ENCODE data around the gene SSTR4.

SSTR4 gene

GRCh38 chr20:23007886-23008655 lies 27.0 kb upstream of the SSTR4 start:
- no peak for TF ChIP-seq CTCF (IDR thresholded peaks at IDR 0.05; ENCODE audit: low read depth, low read length)
- H3K4me3 ChIP-seq (ENCODE audit: low read depth, low read length), result no peak overlapping the region

GRCh38 chr20:23008667-23009066 lies 26.4 kb upstream of the SSTR4 start:
- no peak for TF ChIP-seq CTCF (IDR thresholded peaks at IDR 0.05; ENCODE audit: low read depth, low read length)
- H3K4me3 ChIP-seq (ENCODE audit: low read depth, low read length), result no peak overlapping the region

GRCh38 chr20:23009636-23010035 lies 25.5 kb upstream of the SSTR4 start:
- TF ChIP-seq CTCF (IDR thresholded peaks at IDR 0.05; ENCODE audit: low read depth, low read length), result no peak

GRCh38 chr20:23010096-23010495 lies 25.0 kb upstream of the SSTR4 start:
- TF ChIP-seq CTCF (IDR thresholded peaks at IDR 0.05; ENCODE audit: low read depth, low read length), result no peak
- no peak overlapping the region for H3K4me3 ChIP-seq (ENCODE audit: low read depth, low read length)

More at GRCh38 chr20:23009636-23010035, 25.5 kb upstream of the SSTR4 start:
- H3K4me3 ChIP-seq (ENCODE audit: low read depth, low read length), result no peak overlapping the region

- no peak for TF ChIP-seq CTCF (IDR thresholded peaks at IDR 0.05; ENCODE audit: low read depth, low read length)
- H3K4me3 ChIP-seq (ENCODE audit: low read depth, low read length), result no peak overlapping the region
Measured at GRCh38 chr20:23011008-23011721, 23.9 kb upstream of the SSTR4 start.

GRCh38 chr20:23013429-23013828 lies 21.7 kb upstream of the SSTR4 start:
- no peak overlapping the region for H3K4me3 ChIP-seq (ENCODE audit: low read depth, low read length)
- TF ChIP-seq CTCF (IDR thresholded peaks at IDR 0.05; ENCODE audit: low read depth, low read length), result no peak

GRCh38 chr20:23017516-23017915 lies 17.6 kb upstream of the SSTR4 start:
- TF ChIP-seq CTCF (IDR thresholded peaks at IDR 0.05; ENCODE audit: low read depth, low read length), result no peak
- H3K4me3 ChIP-seq (ENCODE audit: low read depth, low read length), result no peak overlapping the region

Data from WI38 (cell line).